NCI-H82 treated with DMSO at 0.1 percent for 48 hours (cell line): ENCODE measurements around the gene TRPM2.

Experiments
- DNase-seq: peaks from one replicate; lab custom pipeline; 2025; ENCODE audit not compliant: unreplicated experiment; lab: John Stamatoyannopoulos, UW

The TRPM2 gene

DNA sequence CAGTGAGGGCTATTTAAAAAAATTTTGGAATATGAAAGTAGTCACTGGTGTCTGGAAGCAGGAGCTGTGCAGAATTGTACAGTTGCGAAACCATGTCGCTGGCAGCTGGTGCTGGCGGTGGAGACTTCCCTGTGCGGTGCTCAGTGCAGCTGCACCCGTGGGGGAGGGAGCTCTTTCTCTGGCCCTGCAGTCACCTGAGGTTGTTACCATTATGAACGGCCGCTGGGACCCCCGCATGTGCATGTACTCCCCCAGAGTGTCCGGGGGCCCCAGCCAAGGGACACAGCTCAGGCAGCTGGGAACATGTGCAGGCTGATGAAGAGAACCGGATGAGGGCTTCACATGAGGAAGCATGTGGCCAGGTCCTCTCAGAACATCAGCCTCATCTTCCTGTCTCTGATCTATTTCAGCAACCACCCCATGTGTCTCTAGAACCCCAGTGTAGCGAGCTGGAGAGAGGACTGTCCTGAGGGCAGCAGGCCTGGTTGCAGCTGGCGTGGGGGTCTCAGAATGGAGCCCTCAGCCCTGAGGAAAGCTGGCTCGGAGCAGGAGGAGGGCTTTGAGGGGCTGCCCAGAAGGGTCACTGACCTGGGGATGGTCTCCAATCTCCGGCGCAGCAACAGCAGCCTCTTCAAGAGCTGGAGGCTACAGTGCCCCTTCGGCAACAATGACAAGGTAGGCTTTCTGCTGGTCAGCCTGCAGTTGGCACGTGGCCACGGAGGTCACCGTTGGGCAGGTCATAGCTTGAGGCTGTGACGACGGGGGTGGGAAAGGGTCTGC is at the start of gene TRPM2:
TRPM2 (plus strand) TSS at position 431 of the 780 bp plus-strand sequence; CDS start at position 511, 80 bp downstream.
- DNase-seq: no peak

DNA sequence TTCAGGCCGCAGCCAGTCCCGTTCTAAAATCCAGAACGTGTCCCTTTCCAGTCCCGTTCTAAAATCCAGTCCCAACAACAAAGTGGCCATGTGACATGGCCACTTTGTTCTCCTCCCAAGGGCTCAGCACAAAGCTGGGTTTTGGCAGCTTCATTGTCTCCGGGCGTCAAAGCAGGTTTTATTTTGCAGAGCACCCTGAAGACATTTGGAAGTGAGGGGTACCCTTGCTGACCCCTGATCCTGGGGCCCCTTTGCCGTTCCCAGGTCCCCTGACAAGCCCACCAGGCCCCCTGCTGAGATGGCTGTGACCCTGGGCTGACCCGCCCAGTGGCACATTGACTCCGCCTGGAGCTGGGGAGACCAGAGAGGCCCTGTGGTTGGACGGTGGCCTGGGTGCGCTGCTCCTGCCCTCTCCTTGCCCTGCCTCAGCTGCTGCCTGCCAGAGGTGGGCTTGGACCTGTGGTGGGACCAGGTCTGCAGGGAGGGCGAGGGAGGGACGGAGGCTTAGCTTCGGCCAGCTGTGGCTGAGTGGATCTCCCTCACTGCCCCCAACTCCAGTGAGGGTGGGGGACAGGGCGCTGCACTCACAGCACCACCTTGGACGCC is 49.3 kb upstream of the TRPM2 start:
- DNase-seq: no peak

DNA sequence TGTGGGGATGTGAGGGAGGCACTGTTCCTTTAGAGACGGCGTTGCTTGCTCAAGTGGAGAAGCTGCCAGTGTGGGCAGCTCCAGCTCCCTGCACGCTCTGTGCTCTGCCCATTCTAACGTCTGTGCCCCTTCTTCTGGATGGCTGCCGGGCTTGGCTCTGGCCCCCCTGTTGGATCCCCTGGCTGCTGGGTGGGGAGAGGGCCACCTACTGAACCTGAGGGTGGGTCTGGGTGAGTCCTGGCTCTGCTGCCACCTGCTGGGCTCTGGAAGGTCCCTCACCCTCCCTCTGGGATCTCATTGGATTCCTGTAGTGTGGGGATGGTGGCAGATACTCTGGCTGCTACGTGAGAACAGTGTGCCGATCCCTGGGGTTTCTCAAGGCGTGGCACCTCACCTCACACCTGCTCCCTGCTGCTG is 48.5 kb upstream of the TRPM2 start:
- peak; percentile 45 for DNase-seq

DNA sequence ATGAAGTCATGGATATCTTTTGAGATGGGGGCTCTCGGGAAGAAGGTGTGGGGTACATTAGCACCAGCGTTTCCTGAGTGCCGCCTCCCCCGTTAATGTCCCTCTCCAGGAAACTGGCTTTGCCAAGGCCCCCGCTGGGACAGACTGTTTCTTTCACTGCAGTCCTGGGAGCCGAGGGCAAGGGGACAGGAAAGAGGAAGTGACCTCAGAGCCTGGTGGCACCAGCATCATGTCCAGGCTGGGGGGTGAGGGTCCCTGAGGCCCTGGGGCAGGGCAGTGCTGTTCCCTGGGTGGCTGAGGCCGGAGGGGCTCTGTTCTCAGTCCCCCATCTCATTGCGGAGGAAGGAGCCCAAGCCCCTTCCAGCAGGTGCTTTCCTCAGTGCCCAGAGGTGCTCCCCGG is 47.7 kb upstream of the TRPM2 start:
- no peak for DNase-seq

DNA sequence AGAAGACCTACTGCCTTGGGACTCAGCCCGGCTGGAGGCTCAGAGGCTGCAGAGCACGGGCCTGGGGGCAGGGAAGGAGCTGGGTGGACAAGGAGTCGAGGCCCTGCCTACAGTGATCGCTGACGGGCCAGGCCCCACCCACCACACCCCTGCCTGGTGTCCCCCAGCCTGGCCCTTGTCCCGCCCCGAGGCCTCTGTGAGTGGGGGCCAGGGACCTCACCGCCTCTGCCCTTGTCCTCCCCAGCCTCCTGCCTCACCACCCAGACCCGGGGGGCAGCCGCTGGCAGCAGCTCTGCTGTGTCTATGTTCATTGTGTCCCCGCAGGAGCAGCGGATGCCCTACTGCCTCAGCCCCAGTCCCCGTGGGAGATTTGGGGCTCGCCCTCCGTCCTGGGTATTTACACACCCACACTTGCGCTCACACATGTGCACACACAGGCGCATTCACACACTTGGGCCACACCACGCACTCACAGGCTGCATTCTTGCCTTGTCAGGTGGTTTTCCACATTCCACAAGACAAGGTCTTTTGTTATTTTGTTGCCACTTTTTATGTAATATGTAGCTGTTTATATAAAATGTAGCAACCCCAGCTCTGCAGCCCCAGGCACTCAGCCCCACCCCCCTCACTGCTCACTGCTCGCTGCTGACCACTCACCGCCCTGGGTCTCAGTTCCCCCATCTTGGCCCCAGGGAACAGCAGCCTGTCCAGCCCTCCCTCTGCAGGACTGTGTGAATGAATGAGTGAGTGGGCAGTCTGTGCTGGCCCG is 46.3 kb upstream of the TRPM2 start:
- no peak for DNase-seq

DNA sequence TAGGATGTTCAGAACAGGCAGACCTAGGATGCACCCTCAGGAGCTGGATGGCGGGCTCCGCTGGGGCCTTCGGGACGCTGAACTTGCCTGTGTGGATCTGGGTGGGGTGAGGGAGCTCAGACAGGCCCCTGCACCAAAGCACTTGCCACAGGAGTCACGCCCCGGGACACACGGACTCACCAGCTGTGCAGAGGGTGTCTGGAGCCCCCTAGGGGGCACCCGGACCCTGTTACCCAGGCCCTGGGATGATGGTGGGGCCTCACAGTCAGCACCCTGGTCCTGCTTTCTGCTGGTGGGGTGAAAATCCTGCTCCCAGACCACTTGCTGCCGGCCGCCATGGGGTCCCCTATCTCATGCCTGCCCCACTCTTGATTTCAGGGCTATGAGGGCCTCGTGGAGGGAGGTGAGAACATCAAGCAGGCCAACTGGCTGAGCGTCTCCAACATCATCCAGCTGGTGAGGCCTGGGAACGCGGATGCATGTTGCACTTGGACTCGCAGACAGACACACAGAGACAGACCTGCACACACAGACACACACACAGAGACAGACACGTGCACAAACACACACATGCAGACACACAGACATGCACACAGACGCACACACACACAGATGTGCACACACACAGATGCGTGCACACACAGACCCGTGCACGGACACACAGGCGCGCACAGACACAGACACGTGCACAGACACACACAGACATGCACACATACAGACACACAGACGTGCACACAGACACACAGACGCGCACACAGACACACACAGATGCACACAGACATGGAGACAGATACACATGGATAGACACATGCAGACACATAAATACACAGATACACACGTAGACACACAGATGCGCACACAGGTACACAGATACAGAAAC is 42.6 kb upstream of the TRPM2 start:
- no peak for DNase-seq

DNA sequence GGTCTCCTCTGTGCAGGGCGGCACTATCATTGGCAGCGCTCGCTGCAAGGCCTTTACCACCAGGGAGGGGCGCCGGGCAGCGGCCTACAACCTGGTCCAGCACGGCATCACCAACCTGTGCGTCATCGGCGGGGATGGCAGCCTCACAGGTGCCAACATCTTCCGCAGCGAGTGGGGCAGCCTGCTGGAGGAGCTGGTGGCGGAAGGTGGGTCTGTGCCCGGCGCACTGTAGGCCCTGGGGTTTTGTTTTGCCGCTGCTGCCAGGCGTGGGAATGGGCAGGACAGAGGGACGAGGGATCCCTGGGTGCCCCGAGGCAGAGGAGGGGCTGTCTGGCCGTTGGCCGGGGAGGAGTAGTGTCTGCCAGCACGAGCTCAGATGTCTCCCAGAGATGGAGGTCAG is 41.3 kb upstream of the TRPM2 start:
- no peak for DNase-seq

DNA sequence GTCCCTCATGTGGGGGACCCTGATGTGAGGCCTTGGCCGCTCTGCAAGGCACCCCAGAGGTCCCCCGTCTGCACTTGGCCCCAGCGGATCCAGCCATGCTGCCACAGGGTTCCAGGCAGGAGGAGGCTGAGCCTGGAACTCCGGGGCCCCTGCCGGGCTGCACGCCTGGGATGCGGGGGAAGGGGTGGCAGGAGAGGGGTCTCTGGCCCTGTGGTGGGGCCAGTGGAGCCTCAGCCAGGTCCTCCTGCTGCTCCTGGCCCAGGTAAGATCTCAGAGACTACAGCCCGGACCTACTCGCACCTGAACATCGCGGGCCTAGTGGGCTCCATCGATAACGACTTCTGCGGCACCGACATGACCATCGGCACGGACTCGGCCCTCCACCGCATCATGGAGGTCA is 40.7 kb upstream of the TRPM2 start:
- no peak for DNase-seq

DNA sequence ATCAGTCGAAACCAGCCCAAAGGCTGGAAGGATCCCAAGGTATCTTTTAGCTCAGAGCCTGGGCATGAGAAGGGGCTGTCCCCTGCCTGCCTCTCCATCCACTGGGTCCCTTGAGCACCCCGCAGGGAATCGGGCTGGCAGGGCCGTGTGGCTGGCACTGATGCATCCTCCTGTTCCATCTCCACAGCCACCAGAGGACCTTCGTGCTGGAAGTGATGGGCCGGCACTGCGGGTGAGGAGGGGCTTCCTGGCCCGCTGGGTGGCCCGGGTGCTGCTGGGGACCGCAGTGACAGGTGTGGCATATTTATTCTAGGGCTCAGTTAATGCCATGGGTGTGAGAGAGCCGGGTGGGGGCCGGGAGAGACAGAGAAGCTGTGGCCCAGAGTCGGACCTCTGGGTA is 40.0 kb upstream of the TRPM2 start:
- DNase-seq: no peak

DNA sequence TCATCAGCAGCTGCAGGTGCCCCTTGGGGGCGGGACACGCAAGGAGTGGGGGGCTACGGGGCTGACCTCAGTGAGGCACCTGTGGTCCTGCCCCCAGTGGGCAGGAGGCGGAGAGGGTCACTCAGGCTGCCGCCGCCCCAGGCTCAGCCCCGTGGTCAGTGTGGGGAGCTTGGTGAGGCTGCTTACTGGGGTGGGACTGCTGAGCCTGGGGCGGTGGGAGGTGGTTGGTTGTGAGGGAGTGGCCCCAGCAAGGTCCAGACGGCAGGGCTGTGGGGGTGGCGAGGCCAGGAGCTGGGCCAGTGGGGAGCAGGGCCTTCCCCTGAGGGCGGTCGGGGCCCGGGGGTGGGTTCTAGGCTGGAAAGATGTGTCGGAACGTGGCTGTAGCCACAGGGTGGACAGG is 39.3 kb upstream of the TRPM2 start:
- no peak for DNase-seq

DNA sequence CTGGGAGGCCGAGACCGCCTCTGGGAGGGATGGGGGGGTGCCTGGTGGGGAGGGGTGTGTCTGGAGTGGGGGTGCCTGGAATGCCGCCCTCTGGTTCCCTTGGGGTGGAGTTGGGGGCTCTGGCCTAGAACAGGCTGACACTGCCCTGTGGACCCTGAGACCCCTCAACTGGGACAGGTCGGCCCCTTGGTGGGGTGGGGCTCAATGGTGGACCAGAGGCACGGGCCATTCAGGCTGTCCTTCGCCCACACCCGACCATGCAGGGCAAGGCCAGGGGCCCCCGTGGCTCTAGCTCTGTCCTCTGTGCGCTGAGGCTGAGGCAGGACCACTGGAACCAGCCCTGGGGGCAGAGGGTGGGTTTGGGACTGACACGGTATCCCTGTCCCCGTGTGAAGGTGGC is 38.9 kb upstream of the TRPM2 start:
- no peak for DNase-seq

DNA sequence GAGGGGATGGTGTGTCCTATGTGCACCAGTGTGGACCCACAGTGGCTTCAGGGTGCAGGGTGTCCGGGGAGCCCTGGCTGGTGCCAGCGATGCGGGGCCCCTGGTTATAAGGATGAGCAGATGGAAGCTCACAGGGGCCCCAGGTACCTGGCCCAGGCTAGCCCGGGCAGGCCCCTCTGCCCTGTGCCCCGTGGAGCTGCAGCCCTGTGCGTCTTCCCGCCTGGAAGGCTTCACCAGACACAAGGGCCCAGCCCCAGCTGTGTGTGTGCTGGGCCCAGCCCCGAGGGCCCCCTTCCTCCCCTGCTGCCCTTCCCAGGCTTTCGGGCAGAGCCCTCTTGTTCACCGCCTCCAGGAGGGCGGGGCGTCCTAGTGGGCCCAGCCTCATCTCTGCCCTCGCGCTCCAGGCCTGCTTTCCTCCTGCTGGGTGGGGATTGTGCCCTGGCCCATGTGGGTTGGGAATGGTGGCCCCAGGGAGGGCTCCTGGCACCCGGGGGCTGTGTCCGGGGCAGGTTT is 37.7 kb upstream of the TRPM2 start:
- DNase-seq: no peak

DNA sequence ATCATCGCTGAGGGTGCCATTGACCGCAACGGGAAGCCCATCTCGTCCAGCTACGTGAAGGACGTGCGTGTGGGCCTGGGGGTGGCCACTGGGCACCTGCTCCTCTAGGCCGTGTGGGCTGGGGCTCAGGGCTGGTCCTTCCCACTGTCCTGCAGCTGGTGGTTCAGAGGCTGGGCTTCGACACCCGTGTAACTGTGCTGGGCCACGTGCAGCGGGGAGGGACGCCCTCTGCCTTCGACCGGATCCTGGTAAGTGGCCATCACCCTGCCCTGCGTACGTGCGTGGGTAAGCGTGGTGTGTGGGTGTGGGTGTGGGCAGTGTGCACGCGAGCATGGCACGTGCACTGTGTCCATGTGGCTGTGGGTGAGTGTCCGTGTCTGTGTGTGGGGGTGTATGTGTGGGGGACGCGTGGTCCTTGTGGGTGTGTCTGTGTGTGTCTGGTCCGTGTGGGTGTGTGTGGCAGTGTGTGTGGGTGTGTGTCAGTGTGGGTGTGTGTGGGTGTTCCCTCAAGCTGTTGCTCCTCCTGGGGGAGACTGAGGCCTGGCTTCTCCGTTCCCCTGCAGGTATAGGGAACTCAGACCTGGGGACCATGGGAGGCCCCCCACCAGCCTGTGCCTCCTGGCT is 37.0 kb upstream of the TRPM2 start:
- DNase-seq: no peak

DNA sequence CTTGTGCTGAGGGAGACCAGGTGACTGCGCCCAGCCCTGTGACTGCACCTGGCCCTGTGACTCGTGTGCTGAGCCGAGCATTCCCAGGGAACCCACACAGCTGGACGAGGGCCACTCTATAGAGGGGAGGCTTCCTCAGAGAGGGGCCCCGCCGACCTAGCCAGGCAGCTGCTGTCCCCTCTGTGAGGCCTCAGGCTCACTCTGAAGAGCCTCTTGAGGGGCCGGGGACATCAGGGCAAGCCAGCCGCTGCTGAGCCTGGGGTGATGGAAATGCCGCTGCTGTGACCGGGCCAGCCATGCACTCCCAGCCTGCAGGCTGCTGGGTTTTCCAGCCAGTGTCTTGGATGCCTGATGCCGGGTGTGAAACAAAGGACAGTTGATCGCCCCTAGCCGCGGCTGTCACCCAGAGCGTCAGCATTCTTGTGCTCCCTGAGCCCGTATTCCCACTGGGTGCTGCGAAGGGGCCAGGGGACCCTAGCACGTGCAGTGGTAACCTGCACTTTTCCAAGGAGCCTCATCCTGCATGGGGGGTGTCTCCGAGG is 36.1 kb upstream of the TRPM2 start:
- no peak for DNase-seq

DNA sequence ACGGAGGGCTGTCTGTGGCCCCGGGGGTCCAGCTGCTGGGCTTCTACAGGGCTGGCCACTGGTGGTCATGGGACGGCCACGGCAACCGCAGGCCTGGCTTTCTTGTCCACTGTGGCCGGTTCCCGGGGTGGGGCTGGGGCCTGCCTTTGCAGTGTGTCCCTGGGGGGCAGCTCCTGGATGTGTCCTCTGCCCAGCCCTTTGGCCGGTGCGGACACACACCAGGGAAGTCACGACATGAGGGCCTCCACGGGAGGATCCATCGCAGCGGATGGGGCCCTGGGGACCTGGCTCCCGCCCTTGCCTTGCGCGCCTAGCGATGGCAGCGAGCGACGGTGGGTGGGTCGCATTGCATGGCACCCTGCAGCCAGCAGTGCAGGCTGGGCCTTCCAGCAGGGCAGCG is 35.5 kb upstream of the TRPM2 start:
- DNase-seq: no peak

DNA sequence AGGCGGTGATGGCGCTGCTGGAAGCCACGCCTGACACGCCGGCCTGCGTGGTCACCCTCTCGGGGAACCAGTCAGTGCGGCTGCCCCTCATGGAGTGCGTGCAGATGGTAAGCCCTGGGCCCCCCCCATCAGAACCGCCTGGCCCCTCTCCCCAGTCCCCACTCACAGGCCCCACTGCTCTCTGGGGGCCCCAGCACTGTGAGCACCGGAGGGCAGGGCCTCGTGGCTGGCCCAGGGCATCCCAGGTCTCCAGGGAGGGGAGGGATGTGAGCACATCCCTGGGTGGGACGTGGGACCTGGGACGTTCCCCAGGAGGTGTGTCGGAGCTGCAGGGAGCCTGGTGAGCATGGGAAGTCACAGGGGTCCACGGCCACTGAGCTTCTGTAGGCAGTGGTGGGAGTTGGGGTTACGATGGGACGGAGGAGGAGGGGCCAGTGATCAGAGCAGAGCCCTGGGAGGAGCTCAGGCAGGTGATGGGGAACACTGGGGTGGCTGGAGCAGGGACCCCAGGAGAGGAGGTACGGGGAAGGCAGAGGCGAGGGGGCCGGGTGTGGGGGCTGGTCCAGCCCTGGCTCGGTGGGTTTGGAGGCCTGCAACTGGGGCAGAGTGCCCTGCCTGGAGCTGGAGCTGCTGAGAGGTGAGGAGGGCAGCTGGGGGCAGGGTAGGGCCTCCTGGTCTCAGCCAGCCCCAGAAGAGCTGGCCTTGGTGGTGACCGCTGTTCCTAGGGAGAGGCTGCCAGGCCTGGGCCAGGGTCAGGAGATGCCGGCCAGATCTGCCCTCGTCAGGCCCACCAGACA is 34.7 kb upstream of the TRPM2 start:
- DNase-seq: no peak

DNA sequence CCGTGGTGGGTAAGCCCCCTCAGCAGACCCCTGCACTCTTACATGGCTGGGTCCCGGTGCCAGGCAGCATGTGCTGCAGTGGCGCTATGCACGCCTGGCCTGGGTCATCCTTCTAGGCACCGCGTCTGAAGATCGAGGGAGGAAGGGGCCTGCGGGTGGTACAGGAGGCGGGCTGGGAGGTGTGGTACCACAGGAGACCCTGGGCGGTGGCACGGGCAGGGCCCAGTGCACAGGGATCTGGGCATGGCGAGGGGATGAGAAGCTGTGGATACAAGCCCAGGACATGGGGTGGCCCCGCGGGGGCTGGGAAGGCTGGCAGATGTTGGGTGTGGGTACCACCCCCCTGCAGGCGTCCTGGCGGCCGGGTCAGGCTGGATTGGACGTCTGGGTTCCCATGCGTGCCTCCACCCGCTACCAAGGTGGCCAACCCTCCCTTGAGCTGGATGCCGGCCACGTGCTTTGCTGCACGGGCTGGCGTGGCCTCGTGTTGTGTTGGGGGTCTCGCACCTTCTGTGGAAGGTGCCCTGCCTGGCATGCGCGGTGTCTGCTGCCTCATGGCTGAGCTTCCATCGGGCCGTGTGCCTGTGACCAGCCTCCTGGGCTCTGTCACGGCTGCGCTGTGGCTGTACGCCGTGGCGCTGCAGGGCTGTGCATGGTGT is 33.9 kb upstream of the TRPM2 start:
- DNase-seq: no peak

DNA sequence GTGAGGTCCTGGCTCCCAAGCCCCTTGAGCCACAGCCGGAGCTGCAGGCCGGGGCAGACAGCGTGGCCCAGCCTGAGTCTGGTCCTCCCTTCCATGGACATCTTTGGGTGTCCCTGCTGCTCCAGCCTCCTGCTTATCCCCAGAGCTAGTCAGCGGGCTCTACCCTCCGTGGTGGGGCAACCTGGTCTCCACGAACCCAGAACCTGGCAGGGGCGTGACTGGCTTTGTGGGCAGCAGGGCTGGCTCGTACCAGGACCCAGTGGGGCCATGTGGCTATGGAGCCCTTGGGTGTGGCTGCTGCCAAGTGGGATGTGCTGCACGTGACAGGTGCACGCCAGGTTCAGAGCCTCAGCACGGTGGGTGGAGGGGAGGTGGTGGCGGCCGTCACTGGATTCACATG is 32.6 kb upstream of the TRPM2 start:
- no peak for DNase-seq
